GM12891 (cell line): Measurements from ENCODE around the gene XPOT.

Experiments used
- DNase-seq: peaks from one replicate; pipeline ENCODE4 v3.0.0; 2011; ENCODE audit warnings: low spot score; ENCODE audit not compliant: insufficient read length
- FAIRE-seq: peaks from 2 replicates; lab custom pipeline; 2011; peaks lifted over from hg19 to GRCh38; lab: Jason Lieb, UNC
- PAX5 ChIP-seq: IDR thresholded peaks from 2 replicates; pipeline ENCODE4 v1.6.1; 2011; ENCODE audit warnings: low read length, moderate library complexity, mild to moderate bottlenecking; ENCODE audit not compliant: insufficient read depth, severe bottlenecking
- POLR2A ChIP-seq: IDR thresholded peaks from 2 replicates; pipeline ENCODE4 v1.6.1; 2011; ENCODE audit warnings: low read depth, low read length, control low read depth
- POLR2AphosphoS5 ChIP-seq: IDR thresholded peaks from 2 replicates; pipeline ENCODE4 v1.6.1; 2011; ENCODE audit warnings: low read depth, low read length, control low read depth
- POU2F2 ChIP-seq: IDR thresholded peaks from 2 replicates; pipeline ENCODE4 v1.6.1; 2011; ENCODE audit warnings: low read depth, mild to moderate bottlenecking, control low read depth, low read length, moderate library complexity
- SPI1 ChIP-seq: IDR thresholded peaks from 2 replicates; pipeline ENCODE4 v1.6.1; 2011; ENCODE audit warnings: low read depth, low read length, control low read depth
- TAF1 ChIP-seq: IDR thresholded peaks from 2 replicates; pipeline ENCODE4 v1.6.1; 2011; ENCODE audit warnings: low read depth, low read length, control low read depth

XPOT gene

GRCh38 chr12:64459394-64459891 lies 55.3 kb downstream of the XPOT start:
- no peak for FAIRE-seq
- DNase-seq, result no peak
- TF ChIP-seq PAX5 (no peak), POLR2A (no peak), SPI1 (no peak), POLR2AphosphoS5 (no peak), POU2F2 (no peak), TAF1 (no peak)

GRCh38 chr12:64461634-64462414 lies 57.6 kb downstream of the XPOT start:
- FAIRE-seq, result no peak
- no peak for DNase-seq
- no peak for TF ChIP-seq POU2F2
- no peak for TF ChIP-seq PAX5
- no peak for TF ChIP-seq POLR2A
- no peak for TF ChIP-seq TAF1

- FAIRE-seq (no peak), DNase-seq (no peak)
- TF ChIP-seq POLR2AphosphoS5 (no peak), TAF1 (no peak), PAX5 (no peak), POLR2A (no peak), POU2F2 (no peak), SPI1 (no peak)
Observed at GRCh38 chr12:64466178-64466577, 62.0 kb downstream of the XPOT start.

- FAIRE-seq (no peak), DNase-seq (no peak)
- no peak for TF ChIP-seq POLR2A
- TF ChIP-seq SPI1, result no peak
- TF ChIP-seq TAF1, result no peak
- no peak for TF ChIP-seq PAX5
- no peak for TF ChIP-seq POU2F2
- TF ChIP-seq POLR2AphosphoS5, result no peak
Observed at GRCh38 chr12:64468966-64469365, 64.8 kb downstream of the XPOT start.

GRCh38 chr12:64469455-64470142 lies 65.4 kb downstream of the XPOT start:
- FAIRE-seq (no peak), DNase-seq (no peak)
- TF ChIP-seq POU2F2, result no peak
- no peak for TF ChIP-seq TAF1
- TF ChIP-seq POLR2A, result no peak
- no peak for TF ChIP-seq POLR2AphosphoS5
- TF ChIP-seq SPI1, result no peak
- TF ChIP-seq PAX5, result no peak

- no peak for FAIRE-seq
- DNase-seq, result no peak
- TF ChIP-seq PAX5, result no peak
- no peak for TF ChIP-seq POLR2A
- TF ChIP-seq TAF1, result no peak
- TF ChIP-seq POLR2AphosphoS5, result no peak
- no peak for TF ChIP-seq SPI1
- no peak for TF ChIP-seq POU2F2
Observed at GRCh38 chr12:64470495-64470894, 66.3 kb downstream of the XPOT start.

GRCh38 chr12:64473176-64473575 lies 69.0 kb downstream of the XPOT start:
- DNase-seq (no peak), FAIRE-seq (no peak)
- TF ChIP-seq POLR2AphosphoS5 (no peak), SPI1 (no peak), POU2F2 (no peak), POLR2A (no peak), TAF1 (no peak), PAX5 (no peak)

- TF ChIP-seq PAX5, result no peak
- TF ChIP-seq SPI1, result no peak
- no peak for FAIRE-seq
- no peak for DNase-seq
Observed at GRCh38 chr12:64475518-64475917, 71.3 kb downstream of the XPOT start.

GRCh38 chr12:64476844-64477243 lies 72.7 kb downstream of the XPOT start:
- no peak for DNase-seq
- no peak for FAIRE-seq
- TF ChIP-seq PAX5 (no peak), POLR2AphosphoS5 (no peak), POLR2A (no peak), TAF1 (no peak), POU2F2 (no peak), SPI1 (no peak)
